IMR-90 (cell line): ENCODE results near the gene CLK2. TPM values are rescaled to one million over a fixed set of nuclear protein-coding genes. Genes with fewer than 3 reads are reported as not detected.

ENCODE experiments used
- ATAC-seq: fragments of 200-7000 bp; cut with Tn5 transposase; 2 replicates; pipeline ENCODE4 v1.9.1; 2020; ENCODE audit warnings: low read depth, mild to moderate bottlenecking, moderate library complexity
- BruUV-seq: library from RNA; stranded (reverse); fragments of 400-500 nt; replicated peaks from 2 replicates; lab custom pipeline; 2021; lab: Mats Ljungman, UMichigan
- CTCF ChIA-PET: fragments of 300-600 bp; formaldehyde crosslinking; extraction: SDS; loops from one replicate; lab custom pipeline; 2021; ENCODE audit warnings: antibody characterized with exemption; lab: Yijun Ruan, JAX
- POLR2A ChIA-PET: fragments of 300-600 bp; sonication (Branson Sonifier 250); formaldehyde crosslinking; loops from one replicate; lab custom pipeline; 2022; ENCODE audit warnings: antibody characterized with exemption; ENCODE audit not compliant: unreplicated experiment; lab: Charles Lee
- DNase-seq: peaks from one replicate; pipeline ENCODE4 v3.0.0; 2013
- H2AFZ ChIP-seq: replicated peaks from 2 replicates; pipeline ENCODE3; 2013; ENCODE audit warnings: low read length, mild to moderate bottlenecking; ENCODE audit not compliant: poor library complexity
- H2AK5ac ChIP-seq: 2 replicates; pipeline ENCODE4 v1.6.1; 2013; ENCODE audit warnings: low read depth, low read length, inconsistent platforms
- H2AK9ac ChIP-seq: replicated peaks from 2 replicates; pipeline ENCODE3; 2013; ENCODE audit warnings: mild to moderate bottlenecking, low read depth, low read length, moderate library complexity; ENCODE audit not compliant: poor library complexity
- H2BK120ac ChIP-seq: 2 replicates; pipeline ENCODE4 v1.6.1; 2013; ENCODE audit warnings: low read depth, low read length, inconsistent platforms
- H2BK15ac ChIP-seq: 3 replicates; pipeline ENCODE4 v1.6.1; 2013; ENCODE audit warnings: low read depth, low read length, inconsistent platforms
- H2BK20ac ChIP-seq: 2 replicates; pipeline ENCODE4 v1.6.1; 2013; ENCODE audit warnings: low read depth, mild to moderate bottlenecking, inconsistent platforms, low read length, moderate library complexity
- H2BK5ac ChIP-seq: 2 replicates; pipeline ENCODE4 v1.6.1; 2013; ENCODE audit warnings: mild to moderate bottlenecking, low read depth, low read length, inconsistent platforms; ENCODE audit not compliant: poor library complexity, severe bottlenecking
- H3K14ac ChIP-seq: replicated peaks from 2 replicates; pipeline ENCODE4 v1.6.1; 2013; ENCODE audit warnings: low read depth, low read length, inconsistent platforms
- H3K18ac ChIP-seq: 2 replicates; pipeline ENCODE4 v1.6.1; 2013; ENCODE audit warnings: low read depth, low read length, control low read depth
- H3K23ac ChIP-seq: 2 replicates; pipeline ENCODE4 v1.6.1; 2013; ENCODE audit warnings: low read depth, low read length, inconsistent platforms
- H3K27ac ChIP-seq: 2 replicates; pipeline ENCODE4 v1.5.1; 2013; ENCODE audit warnings: mild to moderate bottlenecking, control low read depth, low read length; ENCODE audit not compliant: insufficient read depth
- H3K27me3 ChIP-seq: 2 replicates; pipeline ENCODE4 v1.6.1; 2013; ENCODE audit warnings: low read length; ENCODE audit not compliant: control insufficient read depth, insufficient read depth
- H3K36me3 ChIP-seq: 2 replicates; pipeline ENCODE4 v1.6.1; 2013; ENCODE audit warnings: low read length, mixed read lengths; ENCODE audit not compliant: control insufficient read depth, insufficient read depth
- H3K4ac ChIP-seq: 2 replicates; pipeline ENCODE4 v1.6.1; 2013; ENCODE audit warnings: low read depth, low read length, inconsistent platforms
- H3K4me1 ChIP-seq: 2 replicates; pipeline ENCODE4 v1.6.1; 2013; ENCODE audit warnings: low read length, mixed read lengths; ENCODE audit not compliant: control insufficient read depth, insufficient read depth
- H3K4me2 ChIP-seq: 2 replicates; pipeline ENCODE4 v1.6.1; 2013; ENCODE audit warnings: low read depth, mild to moderate bottlenecking, control low read depth, low read length, moderate library complexity
- H3K4me3 ChIP-seq: 2 replicates; pipeline ENCODE4 v1.5.1; 2013; ENCODE audit warnings: low read depth, mild to moderate bottlenecking, control low read depth, low read length, moderate library complexity; ENCODE audit not compliant: insufficient read depth
- H3K56ac ChIP-seq: 2 replicates; pipeline ENCODE4 v1.6.1; 2013; ENCODE audit warnings: low read length, inconsistent platforms; ENCODE audit not compliant: insufficient read depth; ENCODE audit errors: extremely low read depth
- H3K79me1 ChIP-seq, 2 experiments: 2 replicates each; pipeline ENCODE4 v1.6.1; 2013; ENCODE audit warnings: low read length in 2 of 2, inconsistent platforms in 1 of 2, low read depth in 1 of 2
- H3K9ac ChIP-seq: 2 replicates; pipeline ENCODE4 v1.6.1; 2013; ENCODE audit warnings: low read depth, low read length, control low read depth
- H3K9me1 ChIP-seq: 2 replicates; pipeline ENCODE4 v1.6.1; 2013; ENCODE audit warnings: low read length, inconsistent platforms; ENCODE audit not compliant: insufficient read depth
- H3K9me3 ChIP-seq: 2 replicates; pipeline ENCODE4 v1.6.1; 2013; ENCODE audit warnings: low read length; ENCODE audit not compliant: control insufficient read depth, insufficient read depth
- H4K20me1 ChIP-seq: 2 replicates; pipeline ENCODE4 v1.6.1; 2013; ENCODE audit warnings: low read length, inconsistent platforms; ENCODE audit not compliant: insufficient read depth
- H4K5ac ChIP-seq: 2 replicates; pipeline ENCODE4 v1.6.1; 2013; ENCODE audit warnings: mild to moderate bottlenecking, low read depth, low read length, control low read depth
- H4K8ac ChIP-seq, 2 experiments: 2 replicates each; pipeline ENCODE4 v1.6.1; 2013; ENCODE audit warnings: low read depth in 2 of 2, low read length in 2 of 2, control low read depth in 1 of 2, inconsistent platforms in 1 of 2
- H4K91ac ChIP-seq: 2 replicates; pipeline ENCODE4 v1.6.1; 2013; ENCODE audit warnings: low read depth, low read length, inconsistent platforms; ENCODE audit not compliant: insufficient read depth
- MAZ ChIP-seq: IDR thresholded peaks from 2 replicates; pipeline ENCODE4 v1.6.1; 2012; ENCODE audit warnings: low read depth, mild to moderate bottlenecking, low read length, improper control_type of control experiment, moderate library complexity, borderline replicate concordance
- POLR2A ChIP-seq: IDR thresholded peaks from 2 replicates; pipeline ENCODE4 v1.6.1; 2012; ENCODE audit warnings: mild to moderate bottlenecking, low read depth, low read length
- WGBS, 2 experiments: methylation state at CpG; one replicate each; pipeline versions ENCODE4 v1.1.5 to v1.1.7; 2013; ENCODE audit warnings: missing lambda C conversion rate in 2 of 2; ENCODE audit not compliant: insufficient read length in 1 of 2; ENCODE audit errors: extremely low coverage in 2 of 2; 5-methylcytosine and 5-hydroxymethylcytosine counted together
- dilution Hi-C: fragments of 300-500 bp; cut with HindIII; formaldehyde crosslinking; loops from one replicate; pipeline ENCODE4 v1.14.3; 2018; ENCODE audit warnings: low sequenced_read_pairs; ENCODE audit not compliant: unreplicated experiment
- in situ Hi-C: fragments of 300-500 bp; cut with MboI; formaldehyde crosslinking; loops from 3 replicates; pipeline ENCODE4 v1.14.3; 2019; ENCODE audit warnings: low sequenced_read_pairs, inconsistent platforms, mixed read lengths
- intact Hi-C: fragments of 100-400 bp; cut with micrococcal nuclease; formaldehyde crosslinking; loops from 2 replicates; pipeline ENCODE4 v1.10.0; 2022
- polyA plus RNA-seq, 3 experiments: library from polyadenylated mRNA; depleted of rRNA; stranded (reverse); fragments of >200 nt; gene quantifications; 2 replicates each; pipeline ENCODE4 v1.2.3, GENCODE V29; 2012; ENCODE audit warnings: low replicate concordance in 1 of 3
- total RNA-seq: library from RNA; depleted of rRNA; stranded (reverse); fragments of >200 nt; gene quantifications from 2 replicates; pipeline ENCODE4 v1.2.3, GENCODE V29; 2012

The CLK2 gene
- total and polyA plus RNA-seq, 2 of the 4 experiments (the other 2 are of a cell fraction), result 19.7 to 61.2 TPM

- Histone ChIP-seq H3K18ac (no peak overlapping the region), H2AK9ac (peak overlapping the region; percentile 99), H4K91ac (no peak overlapping the region), H2AFZ (peak overlapping the region; percentile 98), H3K4me1 (peaks cover 17% of the 10 kb centered on the region), H3K27me3 (no peaks in the 10 kb centered on the region), H3K4me2 (peak overlapping the region; percentile 100), H4K5ac (no peak overlapping the region), H2AK5ac (peak overlapping the region; percentile 97), H3K4me3 (peak overlapping the region; percentile 71), H3K27ac (peak overlapping the region; percentile 71; the same call in 1 of the 2 replicates), H3K9ac (peak overlapping the region; percentile 73), H2BK120ac (no peak overlapping the region), H3K23ac (peak overlapping the region; percentile 94), H3K4ac (peak overlapping the region; percentile 92), H4K20me1 (no peaks in the 10 kb centered on the region), H3K9me3 (no peaks in the 10 kb centered on the region), H3K14ac (peak overlapping the region; percentile 71), H2BK15ac (no peak overlapping the region), H3K56ac (0 out of 2 replicates have a peak overlapping the region, but pooled peaks have one; percentile 10), H3K9me1 (peaks cover 4% of the 10 kb centered on the region; the same call in 1 of the 2 replicates), H3K36me3 (peaks cover 15% of the 10 kb centered on the region), H3K79me1 (peaks cover 12 to 42% of the 10 kb centered on the region in 2 experiments), H2BK20ac (no peak overlapping the region), H4K8ac (peak overlapping the region; percentile 17 to 87; a peak in 2 of 4 replicates), H2BK5ac (no peak overlapping the region)
- ATAC-seq, result no peak
- no TSS peak for BruUV-seq
- CTCF ChIA-PET, result no interaction called here
- POLR2A ChIA-PET, result no interaction called here
- intact Hi-C loops (loop anchor here (5.0 kb wide), 1 partner anchor 339 kb away; no protein-coding TSS in a partner anchor), in situ Hi-C loops (no loop called here), dilution Hi-C loops (no loop called here)
- no peak for TF ChIP-seq POLR2A
- peak; percentile 22; the same call in 1 of the 2 replicates for TF ChIP-seq MAZ
- WGBS, 2 experiments, result 100% methylated on average over 1 of the region's 5 CpGs; no CpG with 5 or more reads in 1 of the 2 experiments
- DNase-seq, result peak; percentile 21
Measured at GRCh38 chr1:155253797-155254196, 19.5 kb downstream of the CLK2 start.
